GM10266 (cell line): ENCODE measurements around the gene STK39.

Source experiments
- DNase-seq: peaks from one replicate; pipeline ENCODE4 v3.0.0; 2012; ENCODE audit errors: extremely low spot score
- CTCF ChIP-seq: IDR thresholded peaks from 2 replicates; pipeline ENCODE4 v1.5.1; 2012; ENCODE audit warnings: mild to moderate bottlenecking, low read depth; ENCODE audit not compliant: control insufficient read depth, insufficient read depth; ENCODE audit errors: missing control alignments

STK39 gene

GRCh38 chr2:168159754-168160585 lies 87.4 kb downstream of the STK39 start:
- DNase-seq: no peak
- TF ChIP-seq CTCF: no peak

DNA sequence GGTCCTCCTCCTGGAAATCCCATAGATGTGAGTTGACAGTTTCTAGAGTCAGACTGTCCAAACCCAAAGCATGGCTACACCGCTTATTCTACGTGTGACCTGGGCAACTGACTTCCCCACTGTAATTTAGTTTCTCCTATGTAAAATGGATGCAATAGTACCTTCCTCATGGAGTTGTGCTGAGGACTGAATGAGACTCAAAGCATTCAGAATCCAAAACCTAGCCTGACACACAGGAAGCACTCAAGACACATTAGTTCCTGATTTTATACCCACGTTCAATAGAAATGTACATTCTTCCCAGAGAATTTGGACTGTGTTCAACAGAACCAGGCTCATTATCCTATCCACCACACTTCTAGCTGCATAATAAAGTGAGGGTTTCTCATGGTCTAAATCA lies 88.8 kb downstream of the STK39 start:
- TF ChIP-seq CTCF: no peak
- DNase-seq: no peak

DNA sequence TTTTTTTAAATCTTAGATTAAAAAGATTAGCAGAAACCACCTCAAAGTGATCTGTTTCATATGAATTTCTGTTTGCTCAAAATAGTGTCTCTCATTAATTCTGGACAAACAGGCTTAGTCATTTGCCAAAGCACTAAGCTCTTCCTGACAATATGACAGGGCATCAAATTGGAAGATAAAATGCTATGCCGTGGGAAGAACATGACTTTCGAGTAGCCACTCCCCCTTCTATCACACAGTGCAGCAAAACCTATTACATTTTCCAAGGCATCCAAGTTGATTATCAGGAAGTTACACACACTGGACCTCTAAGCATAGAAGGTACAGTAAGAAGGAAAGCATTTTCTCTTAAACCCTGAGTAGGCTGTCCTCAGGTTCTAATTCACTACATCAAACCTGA lies 89.5 kb downstream of the STK39 start:
- no peak for DNase-seq
- no peak for TF ChIP-seq CTCF

DNA sequence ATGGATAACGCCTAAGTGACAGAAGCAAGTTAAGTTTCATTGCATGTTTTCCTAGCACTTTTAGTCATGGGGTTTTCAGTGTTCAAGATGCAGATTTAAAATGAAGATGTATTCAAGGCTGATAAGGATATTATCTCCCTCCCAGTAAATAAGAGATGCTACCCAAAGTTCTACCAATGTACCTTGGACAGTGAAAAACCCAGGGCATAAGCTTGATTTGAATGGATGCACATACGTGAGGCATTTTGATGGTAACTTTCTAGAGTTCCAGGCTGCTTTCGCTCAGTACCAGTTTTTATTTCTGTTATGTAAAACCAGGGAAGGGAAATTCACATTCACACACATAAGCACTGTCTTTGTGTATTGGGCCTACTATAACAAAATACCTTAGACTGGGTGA lies 90.3 kb downstream of the STK39 start:
- DNase-seq: no peak
- no peak for TF ChIP-seq CTCF

DNA sequence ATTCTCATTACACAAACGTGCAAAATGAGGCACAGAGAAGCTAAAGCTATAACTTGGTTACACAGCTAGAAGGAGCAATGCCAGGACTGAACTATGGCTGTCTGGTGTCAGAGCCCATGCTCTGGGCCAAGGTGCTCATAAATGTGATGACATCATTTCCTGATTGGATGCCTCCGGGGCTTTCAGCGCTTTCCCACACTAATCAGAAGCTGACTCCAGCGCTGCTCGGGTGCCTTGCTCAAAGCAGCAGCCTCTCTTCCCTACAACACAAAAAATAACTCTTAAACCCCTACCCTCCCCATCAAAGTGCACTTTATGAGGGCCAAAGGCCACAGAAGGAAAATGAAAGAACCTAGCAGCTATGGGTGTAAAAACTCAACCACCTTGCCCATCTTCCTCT lies 90.7 kb downstream of the STK39 start:
- no peak for DNase-seq
- no peak for TF ChIP-seq CTCF

DNA sequence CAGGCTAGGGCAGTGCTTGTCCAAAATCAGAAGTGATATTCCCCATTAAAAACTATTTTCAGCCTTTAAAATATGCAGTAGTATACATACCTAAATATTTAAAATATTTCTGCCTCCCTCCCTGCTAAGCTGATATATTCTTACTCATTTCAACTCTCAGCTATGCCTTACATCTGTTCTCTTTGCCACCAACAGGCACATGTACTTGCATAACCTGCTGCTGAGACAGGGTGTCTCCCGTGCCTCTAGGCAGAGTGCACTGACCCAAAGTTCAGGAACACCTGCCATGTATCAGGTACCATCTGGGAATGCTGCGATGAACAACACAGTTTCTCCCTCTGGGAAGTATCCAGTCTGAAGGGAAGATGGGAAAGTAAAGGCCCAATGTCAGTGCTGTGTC lies 91.7 kb downstream of the STK39 start:
- DNase-seq: no peak
- no peak for TF ChIP-seq CTCF

DNA sequence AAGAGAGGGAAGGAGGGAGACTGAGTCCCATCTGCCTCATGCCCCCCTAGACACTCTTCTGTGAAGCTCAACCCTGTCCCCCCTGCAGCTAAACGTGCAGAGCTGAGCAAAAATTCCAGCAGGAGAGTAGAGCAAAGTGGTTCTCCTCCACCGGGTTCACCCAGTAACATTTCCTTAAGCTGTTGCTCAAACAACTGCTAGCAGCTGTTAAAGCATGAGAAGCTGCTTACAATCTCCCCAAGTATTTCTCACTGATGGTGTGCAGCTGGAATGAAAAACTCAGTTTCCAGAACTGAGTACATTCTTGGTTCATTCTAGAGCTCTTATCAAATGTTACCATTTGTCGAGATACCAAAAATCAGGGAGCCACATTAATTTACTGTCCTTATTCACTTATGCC lies 92.3 kb downstream of the STK39 start:
- no peak for TF ChIP-seq CTCF
- no peak for DNase-seq
